Keratinocyte (primary cell): Measurements from ENCODE around the gene PAM16.

Experiments used
- CTCF ChIP-seq, 3 experiments: IDR thresholded peaks in 1 of 3; conservative IDR thresholded peaks in 1 of 3; optimal IDR thresholded peaks in 1 of 3; 2 replicates in 2 of 3; 3 replicates in 1 of 3; pipeline versions ENCODE3 to v1.5.1; 2011; ENCODE audit warnings: low read length in 3 of 3, mild to moderate bottlenecking in 3 of 3, moderate library complexity in 2 of 3, control low read depth in 1 of 3, inconsistent platforms in 1 of 3; ENCODE audit not compliant: insufficient read depth in 2 of 3; ENCODE audit errors: extremely low read depth in 1 of 3
- EZH2 ChIP-seq: IDR thresholded peaks from one replicate; pipeline ENCODE4 v1.6.1; 2012; ENCODE audit warnings: inconsistent platforms, mild to moderate bottlenecking, low read length, moderate library complexity

GRCh38 chr16:4358236-4358635, 7.1 kb upstream of the PAM16 start:
- no peak for TF ChIP-seq CTCF (optimal IDR thresholded peaks at IDR 0.05 in 1 of 3, IDR thresholded peaks at IDR 0.05 in 1 of 3, conservative IDR thresholded peaks at IDR 0.05 in 1 of 3; ENCODE audit: extremely low read depth in 1 of 3, insufficient read depth in 2 of 3, low read length in 3 of 3)
- no peak for TF ChIP-seq EZH2
